ENCODE measurements around the gene TNRC6C.

DNA sequence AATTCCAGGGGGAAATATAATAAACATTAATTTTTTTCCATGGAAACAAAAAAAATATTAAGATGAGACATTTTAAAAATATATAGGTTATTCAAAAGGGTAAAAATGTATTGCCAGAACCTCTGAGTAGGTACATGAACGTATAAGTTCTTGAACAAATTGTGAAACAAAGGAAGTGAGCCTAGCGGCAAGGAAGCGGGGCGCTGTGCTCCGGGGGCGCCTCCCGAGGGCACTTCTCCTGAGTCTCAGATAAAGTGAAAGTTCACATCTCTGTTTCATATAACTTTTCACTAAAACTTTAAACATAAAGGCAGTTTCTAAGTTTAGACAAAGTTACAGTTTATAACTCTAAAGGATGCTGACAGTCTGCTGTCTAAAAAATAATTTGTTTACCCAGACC lies 52.3 kb downstream of the TNRC6C start:
- TF ChIP-seq, protein P1, sequence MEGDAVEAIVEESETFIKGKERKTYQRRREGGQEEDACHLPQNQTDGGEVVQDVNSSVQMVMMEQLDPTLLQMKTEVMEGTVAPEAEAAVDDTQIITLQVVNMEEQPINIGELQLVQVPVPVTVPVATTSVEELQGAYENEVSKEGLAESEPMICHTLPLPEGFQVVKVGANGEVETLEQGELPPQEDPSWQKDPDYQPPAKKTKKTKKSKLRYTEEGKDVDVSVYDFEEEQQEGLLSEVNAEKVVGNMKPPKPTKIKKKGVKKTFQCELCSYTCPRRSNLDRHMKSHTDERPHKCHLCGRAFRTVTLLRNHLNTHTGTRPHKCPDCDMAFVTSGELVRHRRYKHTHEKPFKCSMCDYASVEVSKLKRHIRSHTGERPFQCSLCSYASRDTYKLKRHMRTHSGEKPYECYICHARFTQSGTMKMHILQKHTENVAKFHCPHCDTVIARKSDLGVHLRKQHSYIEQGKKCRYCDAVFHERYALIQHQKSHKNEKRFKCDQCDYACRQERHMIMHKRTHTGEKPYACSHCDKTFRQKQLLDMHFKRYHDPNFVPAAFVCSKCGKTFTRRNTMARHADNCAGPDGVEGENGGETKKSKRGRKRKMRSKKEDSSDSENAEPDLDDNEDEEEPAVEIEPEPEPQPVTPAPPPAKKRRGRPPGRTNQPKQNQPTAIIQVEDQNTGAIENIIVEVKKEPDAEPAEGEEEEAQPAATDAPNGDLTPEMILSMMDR (IDR thresholded peaks at IDR 0.05 in 4 of 5, conservative IDR thresholded peaks at IDR 0.05 in 1 of 5), result no peak
- TF ChIP-seq POLR2A (IDR thresholded peaks at IDR 0.05), result no peak
